ENCODE data around the gene AREL1. TPM values are rescaled to one million over a fixed set of nuclear protein-coding genes. Genes with fewer than 3 reads are reported as not detected.

The AREL1 gene
- polyA plus RNA-seq, 1 experiment: 55.3 TPM

DNA sequence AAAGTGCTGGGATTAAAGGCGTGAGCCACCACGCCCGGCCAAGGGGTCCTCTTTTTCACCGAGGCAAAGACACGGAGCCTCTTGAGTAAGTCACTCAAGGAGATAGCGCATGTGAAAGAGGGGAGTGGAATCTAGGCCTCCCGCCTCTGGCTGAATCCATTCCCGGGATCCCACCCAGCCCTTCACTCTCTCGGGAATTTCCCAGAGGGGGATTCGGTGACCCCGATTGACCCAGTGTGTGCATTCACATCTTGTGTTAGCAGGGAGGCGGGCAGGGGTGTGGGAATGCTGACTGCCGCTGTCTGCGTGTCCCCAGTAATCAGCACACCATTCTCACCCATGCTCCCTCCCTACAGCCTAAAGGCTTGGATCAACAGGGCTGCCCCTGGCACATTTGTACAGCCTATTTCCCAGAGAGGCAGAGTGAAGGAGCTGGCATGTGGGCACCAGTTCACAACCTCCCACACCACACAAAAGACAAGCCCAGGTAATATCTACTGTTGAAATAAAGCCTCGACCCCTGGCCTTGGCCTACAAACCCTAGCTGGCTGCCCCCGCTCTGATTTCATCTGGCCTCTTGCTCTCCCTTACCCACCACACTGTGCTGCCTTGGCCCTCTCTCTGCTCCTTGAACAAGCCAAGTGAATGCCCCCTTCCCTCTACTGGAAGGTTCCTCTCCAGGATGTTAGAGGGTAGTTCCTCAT lies 99.5 kb downstream of the AREL1 start:
- Histone ChIP-seq H3K27ac (ENCODE audit: low read depth, low read length) (no peak overlapping the region), H3K27me3 (ENCODE audit: control insufficient read depth, insufficient read depth, low read length) (no peaks in the 10 kb centered on the region), H3K9me3 (ENCODE audit: control insufficient read depth, insufficient read depth, low read length) (no peaks in the 10 kb centered on the region; the same call in 1 of the 2 replicates), H3K4me3 (ENCODE audit: low read depth, low read length) (no peak overlapping the region)
- no peak for DNase-seq (ENCODE audit: low read depth, low spot score)
- ChIA-PET POLR2A (interaction anchor here (0.6 kb wide), 1 partner anchor 107 kb away, joined by 3 read pairs; no protein-coding TSS in a partner anchor), CTCF (interaction anchor here (0.5 to 6.4 kb wide), 27 partner anchors 11 to 1327 kb away, joined by 3 to 106 read pairs (median 4); partner anchors contain the start of genes ISCA2 and NPC2)
- TF ChIP-seq, protein P1, sequence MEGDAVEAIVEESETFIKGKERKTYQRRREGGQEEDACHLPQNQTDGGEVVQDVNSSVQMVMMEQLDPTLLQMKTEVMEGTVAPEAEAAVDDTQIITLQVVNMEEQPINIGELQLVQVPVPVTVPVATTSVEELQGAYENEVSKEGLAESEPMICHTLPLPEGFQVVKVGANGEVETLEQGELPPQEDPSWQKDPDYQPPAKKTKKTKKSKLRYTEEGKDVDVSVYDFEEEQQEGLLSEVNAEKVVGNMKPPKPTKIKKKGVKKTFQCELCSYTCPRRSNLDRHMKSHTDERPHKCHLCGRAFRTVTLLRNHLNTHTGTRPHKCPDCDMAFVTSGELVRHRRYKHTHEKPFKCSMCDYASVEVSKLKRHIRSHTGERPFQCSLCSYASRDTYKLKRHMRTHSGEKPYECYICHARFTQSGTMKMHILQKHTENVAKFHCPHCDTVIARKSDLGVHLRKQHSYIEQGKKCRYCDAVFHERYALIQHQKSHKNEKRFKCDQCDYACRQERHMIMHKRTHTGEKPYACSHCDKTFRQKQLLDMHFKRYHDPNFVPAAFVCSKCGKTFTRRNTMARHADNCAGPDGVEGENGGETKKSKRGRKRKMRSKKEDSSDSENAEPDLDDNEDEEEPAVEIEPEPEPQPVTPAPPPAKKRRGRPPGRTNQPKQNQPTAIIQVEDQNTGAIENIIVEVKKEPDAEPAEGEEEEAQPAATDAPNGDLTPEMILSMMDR (IDR thresholded peaks at IDR 0.05; ENCODE audit: low read depth, low read length): no peak

DNA sequence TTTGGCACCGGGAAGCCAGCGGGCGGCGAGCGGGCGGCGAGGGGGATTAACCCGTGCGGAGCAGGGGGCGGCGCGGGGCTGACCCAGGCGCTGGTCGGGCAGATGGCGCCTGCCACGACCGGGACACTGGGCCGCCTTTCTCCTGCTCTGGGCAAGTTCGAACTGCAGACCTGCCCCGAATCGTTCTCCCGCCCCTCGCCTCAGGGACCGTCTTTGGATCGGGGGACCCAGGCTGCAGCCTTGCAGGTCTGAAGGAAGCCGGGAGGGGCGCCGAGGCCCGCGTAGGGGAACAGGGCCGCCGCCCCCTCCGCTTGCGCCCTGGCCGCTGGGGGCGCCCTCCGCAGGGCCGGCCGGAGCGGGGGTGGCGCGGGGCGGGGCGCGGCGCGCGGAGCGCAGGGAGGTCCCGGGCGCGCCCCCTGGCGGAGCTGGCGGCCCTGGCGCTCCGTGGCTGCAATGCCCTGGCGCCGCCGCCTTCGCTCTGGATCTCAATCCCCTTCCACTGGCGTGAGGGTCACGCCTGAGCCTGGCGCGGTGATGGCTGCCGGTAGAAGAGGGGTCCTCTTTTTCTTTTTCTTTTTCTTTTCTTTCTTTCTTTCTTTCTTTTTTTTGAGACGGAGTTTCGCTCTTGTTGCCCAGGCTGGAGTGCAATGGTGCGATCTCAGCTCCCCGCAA lies 100.4 kb downstream of the AREL1 start:
- H3K27ac ChIP-seq (ENCODE audit: low read depth, low read length): peak overlapping the region; percentile 47
- no peak for DNase-seq (ENCODE audit: low read depth, low spot score)

DNA sequence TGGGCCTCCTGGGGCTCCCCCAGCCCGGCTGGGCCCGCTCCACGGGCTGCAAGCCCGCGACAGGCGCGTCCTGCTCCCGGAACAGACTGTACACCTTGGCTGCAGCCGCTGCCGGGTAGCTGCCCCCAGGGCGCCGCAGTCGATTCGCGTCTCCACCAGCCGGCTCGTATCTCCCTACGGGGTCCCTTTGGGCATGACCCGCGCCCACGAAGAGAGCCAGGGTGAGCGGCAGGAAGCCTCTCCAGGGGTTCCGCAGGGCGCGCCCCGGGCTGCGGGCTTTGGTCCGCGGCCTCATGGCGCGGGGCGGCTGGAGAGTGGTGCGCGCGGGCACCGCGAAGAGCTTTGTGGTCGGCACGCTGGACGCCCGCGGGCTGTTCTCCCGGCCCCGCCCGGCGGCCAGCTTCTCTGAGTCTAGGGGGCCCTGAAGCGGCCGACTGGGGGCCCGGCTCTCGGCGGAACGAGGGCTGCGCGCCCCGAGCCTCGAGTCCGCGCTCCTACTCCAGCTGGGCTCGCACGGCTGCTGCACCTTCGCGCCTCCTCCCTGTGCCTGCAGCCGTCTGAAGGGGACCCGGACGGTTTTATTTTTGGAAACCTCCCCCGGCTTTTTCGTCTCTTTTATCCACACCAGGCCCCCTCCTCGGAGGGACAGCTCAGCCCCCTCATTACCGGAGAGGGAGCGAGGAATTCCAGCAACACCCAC lies 101.1 kb downstream of the AREL1 start, which contains the start of gene LTBP2:
Gene LTBP2 (minus strand): TSS at position 588 of the 700 bp plus-strand sequence. CDS start 293 bp downstream, at position 295.
- TF ChIP-seq, protein P1 (IDR thresholded peaks at IDR 0.05; ENCODE audit: low read depth, low read length): no peak
- POLR2A ChIA-PET: interaction anchor here (0.8 to 0.9 kb wide), 2 partner anchors 40 to 152 kb away, joined by 4 to 8 read pairs; partner anchors contain the start of gene YLPM1
- no peaks in the 10 kb centered on the region; the same call in 1 of the 2 replicates for H3K9me3 ChIP-seq (ENCODE audit: control insufficient read depth, insufficient read depth, low read length)
- no peak for DNase-seq (ENCODE audit: low read depth, low spot score)
- no peaks in the 10 kb centered on the region for H3K27me3 ChIP-seq (ENCODE audit: control insufficient read depth, insufficient read depth, low read length)
- CTCF ChIA-PET: interaction anchor here (0.6 to 6.4 kb wide), 24 partner anchors 14 to 1586 kb away, joined by 3 to 106 read pairs (median 3); no protein-coding TSS in a partner anchor
- peak within 1 kb of the TSS; percentile 47 for H3K27ac ChIP-seq (ENCODE audit: low read depth, low read length)
- H3K4me3 ChIP-seq (ENCODE audit: low read depth, low read length): peak within 1 kb of the TSS; percentile 75

More for the DNA sequence above, 100.4 kb downstream of the AREL1 start:
- H3K9me3 ChIP-seq (ENCODE audit: control insufficient read depth, insufficient read depth, low read length): no peaks in the 10 kb centered on the region; the same call in 1 of the 2 replicates
- CTCF ChIA-PET: interaction anchor here (0.5 to 6.4 kb wide), 42 partner anchors 10 to 269 kb away, joined by 3 to 106 read pairs (median 3); partner anchors contain the start of genes ISCA2 and NPC2
- TF ChIP-seq, protein P1 (IDR thresholded peaks at IDR 0.05; ENCODE audit: low read depth, low read length): peak; percentile 59
- POLR2A ChIA-PET: interaction anchor here (0.8 to 0.9 kb wide), 2 partner anchors 40 to 151 kb away, joined by 4 to 8 read pairs; partner anchors contain the start of gene YLPM1
- no peaks in the 10 kb centered on the region for H3K27me3 ChIP-seq (ENCODE audit: control insufficient read depth, insufficient read depth, low read length)
- H3K4me3 ChIP-seq (ENCODE audit: low read depth, low read length): peak overlapping the region; percentile 75

Small RNA genes within 50 kb of the gene (small RNA-seq; reads per million reads assigned to genes)
- gene RF00409 (ENCODE audit: insufficient read length, low read depth): not detected

Other genes with a start within 250 kb of the AREL1 start
- gene NPC2, start 219.8 kb downstream of the AREL1 start, polyA plus RNA-seq (2011; rRNA removed): 197 and 248 TPM in 2 replicates
- gene ISCA2, start 219.3 kb downstream of the AREL1 start, polyA plus RNA-seq (2011; rRNA removed): 28.2 and 45.6 TPM in 2 replicates
- gene LTBP2, start 100.8 kb downstream of the AREL1 start, polyA plus RNA-seq (2011; rRNA removed): 44.3 and 61.8 TPM in 2 replicates
- gene FCF1, start 64 bp upstream of the AREL1 start, polyA plus RNA-seq (2011; rRNA removed): 61.3 and 78.5 TPM in 2 replicates
- 15.3 and 17.6 TPM in 2 replicates for gene YLPM1, start 50.2 kb upstream of the AREL1 start, polyA plus RNA-seq (2011; rRNA removed)
- not detected in 2 replicates for gene PROX2, start 163.1 kb upstream of the AREL1 start, polyA plus RNA-seq (2011; rRNA removed)
- 148 and 150 TPM in 2 replicates for gene DLST, start 168.8 kb upstream of the AREL1 start, polyA plus RNA-seq (2011; rRNA removed)
- gene RPS6KL1, start 210.2 kb upstream of the AREL1 start, polyA plus RNA-seq (2011; rRNA removed): 0.37 and 0.64 TPM in 2 replicates
- gene PGF, start 242.5 kb upstream of the AREL1 start, polyA plus RNA-seq (2011; rRNA removed): 0.55 and 0.63 TPM in 2 replicates